ENCODE data around the gene ZNF37A.

DNA sequence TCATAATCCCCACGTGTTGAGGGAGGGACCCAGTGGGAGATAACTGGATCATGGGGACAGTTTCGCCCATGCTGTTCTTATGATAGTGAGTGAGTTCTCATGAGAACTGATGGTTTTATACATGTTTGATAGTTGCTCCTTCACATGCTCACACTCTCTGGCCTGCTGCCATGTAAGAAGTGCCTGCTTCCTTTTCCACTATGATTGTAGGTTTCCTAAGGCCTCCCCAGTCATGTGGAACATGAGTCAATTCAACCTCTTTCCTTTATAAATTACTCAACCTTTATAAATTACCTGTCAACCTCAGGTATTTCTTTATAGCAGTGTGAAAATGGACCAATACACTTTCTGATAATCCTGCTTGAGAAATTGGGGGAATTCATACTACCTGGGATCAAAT, 80.2 kb downstream of the ZNF37A start:
- TF ChIP-seq, protein P1, sequence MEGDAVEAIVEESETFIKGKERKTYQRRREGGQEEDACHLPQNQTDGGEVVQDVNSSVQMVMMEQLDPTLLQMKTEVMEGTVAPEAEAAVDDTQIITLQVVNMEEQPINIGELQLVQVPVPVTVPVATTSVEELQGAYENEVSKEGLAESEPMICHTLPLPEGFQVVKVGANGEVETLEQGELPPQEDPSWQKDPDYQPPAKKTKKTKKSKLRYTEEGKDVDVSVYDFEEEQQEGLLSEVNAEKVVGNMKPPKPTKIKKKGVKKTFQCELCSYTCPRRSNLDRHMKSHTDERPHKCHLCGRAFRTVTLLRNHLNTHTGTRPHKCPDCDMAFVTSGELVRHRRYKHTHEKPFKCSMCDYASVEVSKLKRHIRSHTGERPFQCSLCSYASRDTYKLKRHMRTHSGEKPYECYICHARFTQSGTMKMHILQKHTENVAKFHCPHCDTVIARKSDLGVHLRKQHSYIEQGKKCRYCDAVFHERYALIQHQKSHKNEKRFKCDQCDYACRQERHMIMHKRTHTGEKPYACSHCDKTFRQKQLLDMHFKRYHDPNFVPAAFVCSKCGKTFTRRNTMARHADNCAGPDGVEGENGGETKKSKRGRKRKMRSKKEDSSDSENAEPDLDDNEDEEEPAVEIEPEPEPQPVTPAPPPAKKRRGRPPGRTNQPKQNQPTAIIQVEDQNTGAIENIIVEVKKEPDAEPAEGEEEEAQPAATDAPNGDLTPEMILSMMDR (IDR thresholded peaks at IDR 0.05), result no peak
- no peak for TF ChIP-seq POLR2A (IDR thresholded peaks at IDR 0.05)

Measured in ovary (tissue), 3 donors.